Measurements from ENCODE around the gene FGGY. TPM values are rescaled to one million over a fixed set of nuclear protein-coding genes. Genes with fewer than 3 reads are reported as not detected.
A peak's percentile ranks its signal among the peaks of the same experiment; 100 is the strongest.

The FGGY gene
- total RNA-seq, 4 donors from 2014 or later, result 20.6 to 138 (median 32.8) TPM

DNA sequence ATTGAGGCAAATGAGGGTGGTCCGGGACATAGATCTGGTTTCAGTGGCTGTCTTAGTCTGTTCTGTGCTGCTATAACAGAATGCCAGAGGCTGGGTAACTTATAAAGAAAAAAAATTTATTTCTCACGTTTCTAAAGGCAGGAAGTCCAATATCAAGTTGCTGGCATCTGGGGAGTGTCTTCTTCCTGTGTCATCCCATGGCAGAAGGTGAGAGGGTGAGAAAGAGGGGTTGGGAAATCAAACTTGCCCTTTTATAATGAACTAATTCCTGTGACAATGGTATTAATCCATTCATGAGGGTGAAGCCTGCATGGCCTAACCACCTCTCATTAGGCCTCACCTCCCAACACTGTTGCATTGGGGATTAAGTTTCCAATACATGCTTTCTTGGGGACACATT, 3.7 kb upstream of the FGGY start:
- no peaks in the 10 kb centered on the region for H3K36me3 ChIP-seq
- intact Hi-C loops (cut with DNase I; ENCODE audit: low total_unique reads), result loop anchor here (10.0 kb wide), 1 partner anchor 62 kb away; no protein-coding TSS in a partner anchor
- no peak for TF ChIP-seq POLR2A (IDR thresholded peaks at IDR 0.05)
- TF ChIP-seq, protein P1, sequence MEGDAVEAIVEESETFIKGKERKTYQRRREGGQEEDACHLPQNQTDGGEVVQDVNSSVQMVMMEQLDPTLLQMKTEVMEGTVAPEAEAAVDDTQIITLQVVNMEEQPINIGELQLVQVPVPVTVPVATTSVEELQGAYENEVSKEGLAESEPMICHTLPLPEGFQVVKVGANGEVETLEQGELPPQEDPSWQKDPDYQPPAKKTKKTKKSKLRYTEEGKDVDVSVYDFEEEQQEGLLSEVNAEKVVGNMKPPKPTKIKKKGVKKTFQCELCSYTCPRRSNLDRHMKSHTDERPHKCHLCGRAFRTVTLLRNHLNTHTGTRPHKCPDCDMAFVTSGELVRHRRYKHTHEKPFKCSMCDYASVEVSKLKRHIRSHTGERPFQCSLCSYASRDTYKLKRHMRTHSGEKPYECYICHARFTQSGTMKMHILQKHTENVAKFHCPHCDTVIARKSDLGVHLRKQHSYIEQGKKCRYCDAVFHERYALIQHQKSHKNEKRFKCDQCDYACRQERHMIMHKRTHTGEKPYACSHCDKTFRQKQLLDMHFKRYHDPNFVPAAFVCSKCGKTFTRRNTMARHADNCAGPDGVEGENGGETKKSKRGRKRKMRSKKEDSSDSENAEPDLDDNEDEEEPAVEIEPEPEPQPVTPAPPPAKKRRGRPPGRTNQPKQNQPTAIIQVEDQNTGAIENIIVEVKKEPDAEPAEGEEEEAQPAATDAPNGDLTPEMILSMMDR (IDR thresholded peaks at IDR 0.05), result no peak
- H3K4me3 ChIP-seq, result no peak overlapping the region
- H3K9me3 ChIP-seq, result no peaks in the 10 kb centered on the region
- DNase-seq, result no peak
- H3K27me3 ChIP-seq, result no peaks in the 10 kb centered on the region
- H3K4me1 ChIP-seq, result no peaks in the 10 kb centered on the region
- H3K27ac ChIP-seq, result no peak overlapping the region

DNA sequence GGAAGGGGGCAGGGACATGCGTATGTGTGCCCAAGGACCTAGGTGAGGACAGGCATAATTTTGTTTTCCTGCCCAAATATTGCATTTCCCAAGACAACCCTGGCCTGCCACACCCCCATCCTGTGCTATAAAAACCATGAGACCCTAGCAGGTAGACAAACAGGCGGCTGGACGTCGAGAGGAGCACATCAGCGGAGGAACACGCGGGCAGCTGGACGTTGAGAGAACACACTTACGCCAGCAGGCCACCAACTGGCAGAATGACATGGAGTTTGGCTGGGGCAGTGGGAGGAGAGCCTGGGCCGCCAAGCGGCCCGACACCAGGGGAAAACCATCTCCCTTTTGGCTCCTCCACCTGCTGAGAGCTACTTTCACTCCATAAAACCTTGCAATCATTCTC, 3.0 kb upstream of the FGGY start:
- Histone ChIP-seq H3K27ac (no peak overlapping the region), H3K9me3 (no peaks in the 10 kb centered on the region), H3K4me1 (no peaks in the 10 kb centered on the region), H3K27me3 (no peaks in the 10 kb centered on the region), H3K4me3 (no peak overlapping the region), H3K36me3 (no peaks in the 10 kb centered on the region)
- TF ChIP-seq, protein P1 (IDR thresholded peaks at IDR 0.05), result no peak
- no peak for TF ChIP-seq POLR2A (IDR thresholded peaks at IDR 0.05)
- DNase-seq, result no peak
- intact Hi-C loops (cut with DNase I; ENCODE audit: low total_unique reads), result loop anchor here (10.0 kb wide), 1 partner anchor 61 kb away; no protein-coding TSS in a partner anchor

DNA sequence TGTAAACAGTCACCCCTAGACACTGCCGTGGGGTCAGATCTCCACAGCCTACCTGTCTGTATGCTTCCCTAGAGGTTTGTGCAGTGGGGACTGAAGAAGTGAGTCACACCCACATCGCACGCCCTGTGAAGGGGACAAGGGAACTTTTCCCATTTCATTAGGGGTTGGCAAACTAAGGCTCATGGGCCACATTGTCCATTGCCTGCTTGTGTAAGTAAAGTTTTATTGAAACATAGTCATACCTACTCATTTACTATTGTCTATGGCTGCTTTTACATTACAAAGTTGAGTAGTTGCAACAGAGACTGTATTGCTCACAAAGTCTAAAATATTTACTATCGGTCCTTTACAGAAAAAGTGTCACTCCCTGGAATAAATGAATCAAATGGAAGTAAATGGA, 2.5 kb upstream of the FGGY start:
- Histone ChIP-seq H3K4me1 (no peaks in the 10 kb centered on the region), H3K27ac (no peak overlapping the region), H3K4me3 (no peak overlapping the region), H3K36me3 (no peaks in the 10 kb centered on the region), H3K27me3 (no peaks in the 10 kb centered on the region), H3K9me3 (no peaks in the 10 kb centered on the region)
- no peak for DNase-seq
- intact Hi-C loops (cut with DNase I; ENCODE audit: low total_unique reads), result loop anchor here (10.0 kb wide), 1 partner anchor 60 kb away; no protein-coding TSS in a partner anchor
- TF ChIP-seq, protein P1 (IDR thresholded peaks at IDR 0.05), result no peak
- TF ChIP-seq POLR2A (IDR thresholded peaks at IDR 0.05), result no peak

DNA sequence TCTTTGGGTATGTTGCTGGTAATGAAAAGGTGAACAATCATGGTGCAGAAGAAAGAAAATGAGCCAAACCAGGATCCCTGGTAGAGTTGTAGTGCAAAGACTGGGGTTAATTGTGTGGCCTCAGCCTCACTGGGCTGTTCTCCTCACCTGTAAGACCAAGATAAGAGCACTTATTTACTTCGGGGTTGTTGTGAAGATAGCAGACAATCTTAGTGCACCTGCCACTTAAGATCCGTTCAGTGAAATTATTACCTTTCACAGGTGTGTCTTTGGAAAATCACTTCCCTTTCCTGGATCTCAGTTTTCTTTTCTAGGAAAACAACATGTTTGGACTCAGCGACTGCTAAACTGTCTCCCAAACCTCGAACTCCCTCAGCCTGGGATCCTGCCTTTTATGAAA, 1.3 kb upstream of the FGGY start:
- no peaks in the 10 kb centered on the region for H3K4me1 ChIP-seq
- peak overlapping the region; percentile 43 to 51 for H3K4me3 ChIP-seq
- H3K27ac ChIP-seq, result peak overlapping the region; percentile 96 to 99
- H3K27me3 ChIP-seq, result no peaks in the 10 kb centered on the region
- no peak for DNase-seq
- intact Hi-C loops (cut with DNase I; ENCODE audit: low total_unique reads), result loop anchor here (10.0 kb wide), 1 partner anchor 59 kb away; no protein-coding TSS in a partner anchor
- TF ChIP-seq, protein P1 (IDR thresholded peaks at IDR 0.05), result no peak
- TF ChIP-seq POLR2A (IDR thresholded peaks at IDR 0.05), result no peak
- H3K9me3 ChIP-seq, result no peaks in the 10 kb centered on the region
- no peaks in the 10 kb centered on the region for H3K36me3 ChIP-seq

DNA sequence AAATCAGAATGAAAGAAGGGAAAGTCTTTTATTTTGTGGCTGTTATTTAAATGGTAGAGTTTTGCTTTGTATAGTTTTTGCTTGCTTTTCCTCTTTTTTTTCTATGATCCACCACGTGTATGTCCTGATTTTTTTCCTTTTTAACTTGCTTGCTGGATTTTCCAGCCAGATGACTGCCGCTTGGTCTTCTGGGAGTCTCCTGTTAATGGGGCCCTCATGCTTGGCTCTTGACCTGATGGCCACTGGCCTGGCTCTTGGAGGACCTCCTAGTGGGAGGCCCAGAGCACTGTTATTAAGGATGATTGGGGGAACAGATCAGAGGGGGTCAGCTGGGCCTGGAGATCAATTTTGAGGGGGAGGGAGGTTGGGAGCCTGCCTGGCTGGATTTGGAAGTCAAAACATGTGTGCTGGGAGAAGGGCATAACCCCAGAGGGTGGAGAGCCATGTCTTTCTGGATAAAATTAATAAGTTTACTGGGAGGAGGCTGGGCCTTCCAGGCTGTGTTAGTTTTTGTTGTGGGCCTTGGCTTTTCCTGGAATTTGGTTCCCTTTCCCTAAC, 1.2 kb downstream of the FGGY start:
- no peaks in the 10 kb centered on the region for H3K4me1 ChIP-seq
- peak overlapping the region; percentile 96 to 99 for H3K27ac ChIP-seq
- H3K4me3 ChIP-seq, result no peak overlapping the region
- DNase-seq, result peak; percentile 42 to 68
- TF ChIP-seq POLR2A (IDR thresholded peaks at IDR 0.05), result no peak
- TF ChIP-seq, protein P1 (IDR thresholded peaks at IDR 0.05), result no peak
- intact Hi-C loops (cut with DNase I; ENCODE audit: low total_unique reads), result loop anchor here (10.0 kb wide), 1 partner anchor 57 kb away; no protein-coding TSS in a partner anchor
- no peaks in the 10 kb centered on the region for H3K9me3 ChIP-seq
- no peaks in the 10 kb centered on the region for H3K27me3 ChIP-seq
- no peaks in the 10 kb centered on the region for H3K36me3 ChIP-seq

All from uterus (tissue), 4 donors.